GM19395 (cell line): ENCODE results near the gene CERS3.
"Not testable (repeated sequence)": the region's sequence is repeated elsewhere in the genome, so short reads cannot be mapped to it uniquely, and the experiment has no call there.

Experiments used
- ATAC-seq: cut with Tn5 transposase; IDR thresholded peaks from one replicate; pipeline ENCODE4 v1.9.1; 2021; ENCODE audit warnings: mild to moderate bottlenecking, moderate library complexity; ENCODE audit not compliant: unreplicated experiment

CERS3 gene

GRCh38 chr15:100468285-100468684 lies 60.5 kb downstream of the CERS3 start:
- no peak for ATAC-seq

- ATAC-seq = no peak
Measured at GRCh38 chr15:100466073-100466472, 62.7 kb downstream of the CERS3 start.

- no peak for ATAC-seq
Measured at GRCh38 chr15:100464888-100465287, 63.9 kb downstream of the CERS3 start.

- no peak for ATAC-seq
Measured at GRCh38 chr15:100464256-100464655, 64.5 kb downstream of the CERS3 start.

GRCh38 chr15:100463515-100463914 lies 65.2 kb downstream of the CERS3 start:
- ATAC-seq = no peak

GRCh38 chr15:100461049-100461448 lies 67.7 kb downstream of the CERS3 start:
- no peak for ATAC-seq

- ATAC-seq = no peak
Measured at GRCh38 chr15:100457201-100457600, 71.5 kb downstream of the CERS3 start.

- ATAC-seq = no peak
Measured at GRCh38 chr15:100454148-100454547, 74.6 kb downstream of the CERS3 start.

- ATAC-seq = no peak
Measured at GRCh38 chr15:100448481-100448880, 80.3 kb downstream of the CERS3 start.

- ATAC-seq = not testable (repeated sequence)
Measured at GRCh38 chr15:100441063-100441462, 87.7 kb downstream of the CERS3 start.

GRCh38 chr15:100439514-100439913 lies 89.2 kb downstream of the CERS3 start:
- ATAC-seq = no peak

GRCh38 chr15:100438570-100438969 lies 90.2 kb downstream of the CERS3 start:
- ATAC-seq = peak; percentile 76

- ATAC-seq = no peak
Measured at GRCh38 chr15:100437261-100437660, 91.5 kb downstream of the CERS3 start.

- no peak for ATAC-seq
Measured at GRCh38 chr15:100434561-100434960, 94.2 kb downstream of the CERS3 start.

- no peak for ATAC-seq
Measured at GRCh38 chr15:100434038-100434437, 94.7 kb downstream of the CERS3 start.

GRCh38 chr15:100433304-100433703 lies 95.4 kb downstream of the CERS3 start:
- no peak for ATAC-seq

GRCh38 chr15:100430411-100430810 lies 98.3 kb downstream of the CERS3 start:
- ATAC-seq = no peak

GRCh38 chr15:100429116-100429728 lies 99.5 kb downstream of the CERS3 start:
- ATAC-seq = no peak

- no peak for ATAC-seq
Measured at GRCh38 chr15:100426937-100427336, 101.8 kb downstream of the CERS3 start.

GRCh38 chr15:100405179-100405578 lies 123.6 kb downstream of the CERS3 start:
- no peak for ATAC-seq

- ATAC-seq = no peak
Measured at GRCh38 chr15:100400996-100401395, 127.8 kb downstream of the CERS3 start.

- no peak for ATAC-seq
Measured at GRCh38 chr15:100394736-100395440, 133.9 kb downstream of the CERS3 start.

GRCh38 chr15:100393008-100393407 lies 135.7 kb downstream of the CERS3 start:
- ATAC-seq = no peak
